ENCODE data around the gene PDE2A. TPM values are rescaled to one million over a fixed set of nuclear protein-coding genes. Genes with fewer than 3 reads are reported as not detected.
A peak's percentile ranks its signal among the peaks of the same experiment; 100 is the strongest.

PDE2A gene
- total and polyA plus RNA-seq, 2 experiments from 2014 or later = 0.60 to 2.2 TPM

- no peaks in the 10 kb centered on the region for H3K36me3 ChIP-seq (replicated peaks; ENCODE audit: insufficient read depth, low read depth)
- DNase-seq (ENCODE audit: low spot score) = peak; percentile 47
- H3K27ac ChIP-seq = peak overlapping the region; percentile 62
- no peaks in the 10 kb centered on the region for H3K27me3 ChIP-seq
- TF ChIP-seq EZH2phosphoT487 (IDR thresholded peaks at IDR 0.05; ENCODE audit: low read depth, severe bottlenecking, unreplicated experiment) (no peak), EZH2 (IDR thresholded peaks at IDR 0.05; ENCODE audit: borderline replicate concordance) (no peak)
- TF ChIP-seq, protein P1, sequence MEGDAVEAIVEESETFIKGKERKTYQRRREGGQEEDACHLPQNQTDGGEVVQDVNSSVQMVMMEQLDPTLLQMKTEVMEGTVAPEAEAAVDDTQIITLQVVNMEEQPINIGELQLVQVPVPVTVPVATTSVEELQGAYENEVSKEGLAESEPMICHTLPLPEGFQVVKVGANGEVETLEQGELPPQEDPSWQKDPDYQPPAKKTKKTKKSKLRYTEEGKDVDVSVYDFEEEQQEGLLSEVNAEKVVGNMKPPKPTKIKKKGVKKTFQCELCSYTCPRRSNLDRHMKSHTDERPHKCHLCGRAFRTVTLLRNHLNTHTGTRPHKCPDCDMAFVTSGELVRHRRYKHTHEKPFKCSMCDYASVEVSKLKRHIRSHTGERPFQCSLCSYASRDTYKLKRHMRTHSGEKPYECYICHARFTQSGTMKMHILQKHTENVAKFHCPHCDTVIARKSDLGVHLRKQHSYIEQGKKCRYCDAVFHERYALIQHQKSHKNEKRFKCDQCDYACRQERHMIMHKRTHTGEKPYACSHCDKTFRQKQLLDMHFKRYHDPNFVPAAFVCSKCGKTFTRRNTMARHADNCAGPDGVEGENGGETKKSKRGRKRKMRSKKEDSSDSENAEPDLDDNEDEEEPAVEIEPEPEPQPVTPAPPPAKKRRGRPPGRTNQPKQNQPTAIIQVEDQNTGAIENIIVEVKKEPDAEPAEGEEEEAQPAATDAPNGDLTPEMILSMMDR (IDR thresholded peaks at IDR 0.05; ENCODE audit: poor library complexity) = no peak
- no peaks in the 10 kb centered on the region for H3K79me2 ChIP-seq
- no peak overlapping the region for H2AFZ ChIP-seq
- H3K4me1 ChIP-seq (ENCODE audit: insufficient read depth) = peaks cover 5% of the 10 kb centered on the region
- H3K4me2 ChIP-seq = no peak overlapping the region
- H3K9me3 ChIP-seq (ENCODE audit: low read depth) = no peaks in the 10 kb centered on the region
- H3K9me2 ChIP-seq (replicated peaks; ENCODE audit: insufficient read depth) = no peaks in the 10 kb centered on the region
- 83% methylated on average over 24 of the region's 24 CpGs for WGBS (ENCODE audit: low lambda C conversion rate, missing lambda C conversion rate)
- no peaks in the 10 kb centered on the region for H4K20me1 ChIP-seq (ENCODE audit: insufficient read depth, poor library complexity, severe bottlenecking)
- H3K4me3 ChIP-seq = no peak overlapping the region
Observed at GRCh38 chr11:72685560-72686480, 11.6 kb upstream of the PDE2A start.

DNA sequence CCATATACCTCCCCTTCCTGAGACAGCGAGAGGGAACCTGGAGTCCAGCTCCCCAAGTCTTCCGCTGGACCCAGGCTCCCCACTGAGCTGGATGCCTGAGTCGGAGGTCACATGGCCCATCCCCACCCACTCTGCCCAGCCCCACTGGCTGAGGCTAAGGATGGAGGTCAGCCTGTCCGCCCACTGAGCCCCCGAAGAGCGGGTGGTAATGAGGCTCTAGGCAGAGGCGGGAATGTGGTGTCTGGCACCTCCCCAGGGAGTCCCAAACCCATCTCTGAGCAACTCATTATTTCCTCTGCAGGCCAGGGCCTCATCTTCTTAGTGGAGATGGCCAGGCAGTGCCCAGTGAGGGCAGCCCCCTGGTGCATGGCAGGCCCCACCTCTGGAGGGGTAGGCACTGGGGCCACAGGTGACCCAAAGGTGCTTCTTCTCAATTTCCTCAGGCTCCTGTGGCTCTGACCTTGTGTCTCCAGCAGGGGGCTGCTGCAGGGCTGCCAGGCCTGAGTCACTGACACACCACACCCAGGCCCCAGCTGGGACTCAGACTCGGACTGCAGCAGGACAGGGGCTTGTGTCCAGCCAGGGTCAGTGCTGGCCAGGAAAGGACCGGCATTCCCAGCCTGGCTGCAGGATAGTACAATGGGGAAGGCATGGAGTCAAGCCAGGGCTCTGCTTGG, 10.2 kb upstream of the PDE2A start:
- Histone ChIP-seq H3K27me3 (peaks cover 8% of the 10 kb centered on the region), H2AFZ (no peak overlapping the region), H3K36me3 (replicated peaks; ENCODE audit: insufficient read depth, low read depth) (no peaks in the 10 kb centered on the region), H3K4me2 (no peak overlapping the region), H3K79me2 (no peaks in the 10 kb centered on the region), H3K4me1 (ENCODE audit: insufficient read depth) (peaks cover 5% of the 10 kb centered on the region), H4K20me1 (ENCODE audit: insufficient read depth, poor library complexity, severe bottlenecking) (no peaks in the 10 kb centered on the region), H3K4me3 (no peak overlapping the region), H3K9me3 (ENCODE audit: low read depth) (no peaks in the 10 kb centered on the region), H3K27ac (no peak overlapping the region), H3K9me2 (replicated peaks; ENCODE audit: insufficient read depth) (no peaks in the 10 kb centered on the region)
- 70% methylated on average over 9 of the region's 9 CpGs for WGBS (ENCODE audit: low lambda C conversion rate, missing lambda C conversion rate)
- peak; percentile 78 for DNase-seq (ENCODE audit: low spot score)
- TF ChIP-seq, protein P1 (IDR thresholded peaks at IDR 0.05; ENCODE audit: poor library complexity) = peak; percentile 51
- no peak for TF ChIP-seq EZH2 (IDR thresholded peaks at IDR 0.05; ENCODE audit: borderline replicate concordance)

DNA sequence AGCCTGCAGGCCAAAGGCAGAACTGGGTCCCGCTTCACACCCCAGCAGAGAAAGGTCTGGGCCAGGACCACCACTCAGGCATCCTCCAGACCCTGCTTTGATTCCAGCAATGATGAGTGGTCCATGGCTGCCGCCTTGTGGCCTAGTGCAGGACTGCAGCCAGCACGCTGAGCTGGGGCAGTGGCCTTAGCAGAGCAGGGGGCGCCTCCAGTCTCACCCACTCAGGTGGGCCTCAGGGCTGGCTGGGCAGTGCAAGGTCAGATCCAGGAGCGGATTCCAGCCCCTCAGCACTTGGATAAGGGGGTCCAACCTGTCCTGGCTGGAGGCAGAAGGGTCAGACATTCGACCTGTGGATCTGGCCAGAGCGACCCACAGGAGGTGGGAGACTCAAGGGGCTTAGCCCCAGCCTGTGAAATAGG, 9.6 kb upstream of the PDE2A start:
- H3K9me3 ChIP-seq (ENCODE audit: low read depth) = no peaks in the 10 kb centered on the region
- WGBS (ENCODE audit: low lambda C conversion rate, missing lambda C conversion rate) = 61% methylated on average over 7 of the region's 7 CpGs
- peak; percentile 70 for DNase-seq (ENCODE audit: low spot score)
- H2AFZ ChIP-seq = no peak overlapping the region
- no peaks in the 10 kb centered on the region for H4K20me1 ChIP-seq (ENCODE audit: insufficient read depth, poor library complexity, severe bottlenecking)
- H3K79me2 ChIP-seq = no peaks in the 10 kb centered on the region
- peaks cover 5% of the 10 kb centered on the region for H3K4me1 ChIP-seq (ENCODE audit: insufficient read depth)
- H3K4me3 ChIP-seq = no peak overlapping the region
- no peak overlapping the region for H3K27ac ChIP-seq
- no peaks in the 10 kb centered on the region for H3K9me2 ChIP-seq (replicated peaks; ENCODE audit: insufficient read depth)
- H3K27me3 ChIP-seq = peaks cover 14% of the 10 kb centered on the region
- H3K36me3 ChIP-seq (replicated peaks; ENCODE audit: insufficient read depth, low read depth) = no peaks in the 10 kb centered on the region
- no peak for TF ChIP-seq EZH2 (IDR thresholded peaks at IDR 0.05; ENCODE audit: borderline replicate concordance)
- TF ChIP-seq, protein P1 (IDR thresholded peaks at IDR 0.05; ENCODE audit: poor library complexity) = peak; percentile 82
- no peak overlapping the region for H3K4me2 ChIP-seq
